Transverse colon (tissue), 4 donors: ENCODE measurements around the gene BTRC.

Experiments
- EP300 ChIP-seq: sonication (generic); formaldehyde crosslinking; IDR thresholded peaks from one replicate; pipeline ENCODE4 v1.6.1; 2017; ENCODE audit warnings: antibody characterized with exemption, low read depth
- POLR2A ChIP-seq: fragments of 450-650 bp; IDR thresholded peaks from one replicate; pipeline ENCODE4 v1.6.1; 2016; ENCODE audit warnings: antibody characterized with exemption, mild to moderate bottlenecking, moderate library complexity
- POLR2AphosphoS5 ChIP-seq, 3 donors: sonication (generic); formaldehyde crosslinking; IDR thresholded peaks; one replicate each; pipeline ENCODE4 v1.6.1; 2016; ENCODE audit warnings: antibody characterized with exemption in 3 of 3
- TF ChIP-seq, protein P1 (sequence below), 5 experiments: fragments of 200-600 bp in 3 of 5; fragments of 450-650 bp in 2 of 5; sonication (generic) in 3 of 5; IDR thresholded peaks; 1 replicate in 2 of 5; 2 replicates in 3 of 5; pipeline ENCODE4 v1.5.1; 2016 to 2017; ENCODE audit warnings: antibody characterized with exemption in 5 of 5, inconsistent platforms in 3 of 5, mild to moderate bottlenecking in 2 of 5, moderate library complexity in 1 of 5

- TF ChIP-seq, protein P1, sequence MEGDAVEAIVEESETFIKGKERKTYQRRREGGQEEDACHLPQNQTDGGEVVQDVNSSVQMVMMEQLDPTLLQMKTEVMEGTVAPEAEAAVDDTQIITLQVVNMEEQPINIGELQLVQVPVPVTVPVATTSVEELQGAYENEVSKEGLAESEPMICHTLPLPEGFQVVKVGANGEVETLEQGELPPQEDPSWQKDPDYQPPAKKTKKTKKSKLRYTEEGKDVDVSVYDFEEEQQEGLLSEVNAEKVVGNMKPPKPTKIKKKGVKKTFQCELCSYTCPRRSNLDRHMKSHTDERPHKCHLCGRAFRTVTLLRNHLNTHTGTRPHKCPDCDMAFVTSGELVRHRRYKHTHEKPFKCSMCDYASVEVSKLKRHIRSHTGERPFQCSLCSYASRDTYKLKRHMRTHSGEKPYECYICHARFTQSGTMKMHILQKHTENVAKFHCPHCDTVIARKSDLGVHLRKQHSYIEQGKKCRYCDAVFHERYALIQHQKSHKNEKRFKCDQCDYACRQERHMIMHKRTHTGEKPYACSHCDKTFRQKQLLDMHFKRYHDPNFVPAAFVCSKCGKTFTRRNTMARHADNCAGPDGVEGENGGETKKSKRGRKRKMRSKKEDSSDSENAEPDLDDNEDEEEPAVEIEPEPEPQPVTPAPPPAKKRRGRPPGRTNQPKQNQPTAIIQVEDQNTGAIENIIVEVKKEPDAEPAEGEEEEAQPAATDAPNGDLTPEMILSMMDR (IDR thresholded peaks at IDR 0.05) = no peak
- TF ChIP-seq POLR2A (no peak), EP300 (no peak), POLR2AphosphoS5 (IDR thresholded peaks at IDR 0.05) (no peak)
These were observed 176.0 kb downstream of the BTRC start for GRCh38 chr10:101529725-101530553.
